ENCODE data around the gene CLIC5. TPM values are rescaled to one million over a fixed set of nuclear protein-coding genes. Genes with fewer than 3 reads are reported as not detected.

CLIC5 gene
- total RNA-seq, 8 experiments from 2014 or later, result 0.05 to 1.7 (median 0.38) TPM; not detected in 1

DNA sequence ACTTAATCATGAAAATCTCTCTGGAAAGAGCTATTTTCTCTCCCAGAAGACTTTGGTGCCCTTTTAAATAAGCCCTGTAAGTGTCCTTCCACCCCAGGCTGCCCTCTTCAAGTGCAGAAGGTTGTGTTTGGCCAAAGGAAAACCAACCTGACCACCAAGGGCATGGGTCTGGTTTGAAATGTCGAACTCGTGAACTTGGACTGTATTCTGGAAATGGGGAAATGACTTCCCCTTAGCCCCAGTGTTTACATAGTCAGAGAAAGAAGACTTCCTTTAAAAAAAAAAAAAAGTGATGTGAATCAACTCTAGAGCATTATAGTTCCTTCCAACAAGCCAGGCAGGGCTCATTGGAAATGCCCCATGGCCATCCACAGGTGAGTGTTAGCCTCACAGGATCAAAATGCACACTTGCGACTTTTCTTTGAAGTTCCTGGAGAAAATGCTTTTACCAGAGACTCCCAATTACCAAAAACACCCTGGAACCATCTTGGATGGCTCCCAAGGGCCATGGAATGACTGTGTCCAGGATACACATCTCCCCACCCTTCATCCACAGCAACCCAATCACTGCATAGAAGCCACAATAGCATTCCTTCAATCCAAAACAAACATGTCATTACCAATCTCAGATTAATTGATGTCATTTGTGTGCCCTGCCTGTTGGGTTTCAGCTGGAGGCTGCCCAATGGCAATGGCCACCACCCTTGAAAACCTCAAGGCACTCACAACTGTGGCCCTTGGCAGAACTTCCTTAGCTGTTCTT lies 133.8 kb downstream of the CLIC5 start:
- 67 to 100% (median 90%) methylated on average over 1 to 3 of the region's 3 CpGs; no CpG with 5 or more reads in 3 of the 10 experiments for WGBS, 10 experiments
- H3K4me1 ChIP-seq (replicated peaks in 1 of 2), result peaks cover 17 to 18% of the 10 kb centered on the region in 2 donors
- H3K4me3 ChIP-seq, result no peak overlapping the region
- no peak overlapping the region for H3K27ac ChIP-seq
- ATAC-seq (replicated peaks in 6 of 8), result no peak
- in situ Hi-C loops (cut with MboI; ENCODE audit: low pct_unique_long_range_greater_than_20kb in 2 of 9, low sequenced_read_pairs in 9 of 9, unreplicated experiment in 9 of 9), result no loop called here

DNA sequence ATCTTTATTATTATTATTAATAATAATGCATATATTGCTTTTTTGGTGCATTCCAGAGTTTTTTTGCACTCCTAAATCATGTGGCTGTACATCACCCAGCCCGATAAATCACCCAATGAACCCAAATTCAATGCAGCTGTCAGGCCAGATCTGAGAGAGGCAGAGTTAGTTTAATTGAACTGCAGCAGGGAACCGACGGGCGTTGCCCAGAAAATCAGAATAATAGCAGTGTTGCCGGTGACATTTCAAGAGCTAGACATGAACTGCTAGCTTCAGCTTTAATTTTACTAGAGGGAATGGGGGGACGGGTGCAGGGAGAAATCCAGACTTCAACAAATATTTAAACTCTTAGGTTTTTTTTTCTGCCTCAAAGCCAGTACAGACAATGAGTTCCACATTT lies 135.0 kb downstream of the CLIC5 start:
- no peak overlapping the region for H3K27ac ChIP-seq
- H3K4me1 ChIP-seq (replicated peaks in 1 of 2), result peaks cover 17 to 18% of the 10 kb centered on the region in 2 donors
- H3K4me3 ChIP-seq, result no peak overlapping the region
- ATAC-seq (replicated peaks in 6 of 8), result peak in 6 of 8 experiments; percentile 26 to 70 (median 52)
- WGBS, 10 experiments, result 7 to 38% (median 24%) methylated on average over 1 to 5 of the region's 6 CpGs; no CpG with 5 or more reads in 2 of the 10 experiments
- in situ Hi-C loops (cut with MboI; ENCODE audit: low pct_unique_long_range_greater_than_20kb in 2 of 9, low sequenced_read_pairs in 9 of 9, unreplicated experiment in 9 of 9), result no loop called here

DNA sequence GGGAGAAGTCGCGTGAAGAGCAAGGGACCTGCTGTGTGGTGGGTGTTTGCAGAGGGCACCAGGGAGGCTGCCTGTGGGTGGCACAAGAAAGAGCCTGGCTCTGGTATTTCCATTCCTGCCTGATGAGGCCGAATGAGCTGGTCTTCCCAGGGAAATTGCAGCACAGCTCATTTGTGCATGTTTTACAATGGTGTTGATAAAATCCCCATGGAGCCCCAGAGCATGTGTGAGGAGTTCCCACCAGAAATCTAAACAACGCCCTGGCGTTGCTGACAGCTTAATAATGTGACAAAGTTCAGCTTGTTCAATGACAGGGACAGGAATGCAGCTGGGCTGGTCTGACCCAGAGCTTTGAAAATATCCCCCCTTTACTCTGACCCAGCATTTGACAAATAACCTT lies 135.5 kb downstream of the CLIC5 start:
- H3K4me3 ChIP-seq, result no peak overlapping the region
- in situ Hi-C loops (cut with MboI; ENCODE audit: low pct_unique_long_range_greater_than_20kb in 2 of 9, low sequenced_read_pairs in 9 of 9, unreplicated experiment in 9 of 9), result no loop called here
- WGBS, 10 experiments, result 12 to 44% (median 28%) methylated on average over 2 to 5 of the region's 5 CpGs; no CpG with 5 or more reads in 4 of the 10 experiments
- H3K27ac ChIP-seq, result peak overlapping the region in 1 of 2 donors; percentile 22
- H3K4me1 ChIP-seq (replicated peaks in 1 of 2), result peaks cover 17 to 18% of the 10 kb centered on the region in 2 donors
- ATAC-seq (replicated peaks in 6 of 8), result peak; percentile 31 to 95 (median 86)

DNA sequence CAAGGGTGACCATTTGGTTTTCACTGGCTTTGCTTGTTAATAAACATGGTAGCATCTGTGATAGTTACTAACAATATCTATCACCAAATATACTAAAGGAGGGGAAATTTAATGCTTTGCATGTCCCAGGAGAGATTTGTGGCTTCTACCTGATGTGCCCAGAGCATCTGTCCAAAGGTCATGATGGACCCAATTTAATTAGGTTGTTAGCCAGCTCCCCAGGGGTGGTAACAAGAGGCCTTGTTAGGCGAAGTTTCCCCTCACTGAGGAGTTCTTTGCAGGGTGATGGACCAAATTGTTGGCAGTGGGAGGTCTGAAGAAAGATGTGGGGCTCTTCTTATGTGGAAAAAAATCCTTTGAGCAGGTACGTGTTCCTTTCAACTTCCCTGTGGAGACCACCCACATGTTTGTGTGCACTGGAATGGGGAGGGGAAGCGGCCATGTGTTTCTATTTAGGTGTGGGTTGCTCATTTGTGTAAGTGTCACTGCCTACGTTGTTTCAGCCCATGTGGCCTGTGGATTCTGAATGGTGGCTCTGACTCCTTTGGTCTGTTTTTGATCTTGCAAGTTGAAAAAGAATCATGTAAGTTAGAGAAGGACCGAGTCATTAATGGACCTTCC lies 137.6 kb downstream of the CLIC5 start:
- Histone ChIP-seq H3K4me1 (replicated peaks in 1 of 2) (peaks cover 18 to 20% of the 10 kb centered on the region in 2 donors), H3K4me3 (no peak overlapping the region), H3K27ac (no peak overlapping the region)
- no peak for ATAC-seq (replicated peaks in 6 of 8)
- 43 to 86% (median 72%) methylated on average over 1 to 4 of the region's 5 CpGs; no CpG with 5 or more reads in 4 of the 10 experiments for WGBS, 10 experiments
- in situ Hi-C loops (cut with MboI; ENCODE audit: low pct_unique_long_range_greater_than_20kb in 2 of 9, low sequenced_read_pairs in 9 of 9, unreplicated experiment in 9 of 9), result no loop called here

DNA sequence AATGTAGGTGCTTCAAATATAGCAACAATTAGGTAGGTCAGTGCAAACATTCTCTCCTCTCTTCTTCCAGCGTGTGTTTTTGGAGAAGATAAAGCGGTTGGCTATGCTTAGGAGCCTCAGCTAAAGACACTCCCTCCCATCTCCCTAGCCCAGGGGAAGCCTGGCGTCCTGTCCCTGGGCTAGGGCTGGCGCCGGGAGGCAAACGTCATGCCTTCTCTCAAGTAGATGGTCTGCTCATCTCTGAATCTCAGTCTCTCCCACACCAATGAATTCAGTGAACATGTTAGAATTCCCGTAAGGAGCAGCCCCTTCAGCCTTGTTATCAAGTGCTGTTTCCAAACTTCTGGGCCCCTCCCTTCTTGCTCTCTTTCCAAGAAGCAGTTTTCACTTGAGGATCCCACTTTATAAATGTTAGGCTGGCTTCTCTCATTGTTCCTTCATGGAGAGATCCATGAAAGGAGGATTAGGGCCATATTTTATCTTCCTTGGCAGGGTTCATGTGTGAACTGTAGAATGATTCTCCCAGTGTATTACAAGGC lies 142.8 kb downstream of the CLIC5 start:
- in situ Hi-C loops (cut with MboI; ENCODE audit: low pct_unique_long_range_greater_than_20kb in 2 of 9, low sequenced_read_pairs in 9 of 9, unreplicated experiment in 9 of 9), result no loop called here
- no peak for ATAC-seq (replicated peaks in 6 of 8)
- 0 to 100% (median 85%) methylated on average over 1 to 6 of the region's 7 CpGs for WGBS, 10 experiments
- peaks cover 0 to 3% of the 10 kb centered on the region in 2 donors for H3K4me1 ChIP-seq (replicated peaks in 1 of 2)
- no peak overlapping the region for H3K4me3 ChIP-seq
- H3K27ac ChIP-seq, result no peak overlapping the region

DNA sequence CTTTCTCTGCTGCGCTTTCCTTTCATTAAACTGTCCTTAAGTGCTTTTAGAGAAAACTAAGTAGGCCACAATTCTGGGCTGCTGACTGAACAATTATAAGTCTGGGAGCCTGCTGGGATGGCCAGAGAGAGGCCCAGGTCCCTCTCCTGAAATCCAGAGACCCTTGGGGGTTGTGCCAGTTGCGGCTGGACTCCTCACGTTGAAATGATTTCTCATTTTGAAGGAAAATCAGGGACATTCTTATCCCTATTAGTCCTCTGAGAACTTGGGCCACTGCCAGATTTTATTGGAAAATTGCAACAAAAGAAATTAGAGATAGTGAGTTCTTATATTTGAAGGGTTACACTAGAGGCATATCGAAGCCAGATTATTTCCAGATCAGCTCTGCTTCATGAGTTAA lies 145.1 kb downstream of the CLIC5 start:
- WGBS, 10 experiments, result 42 to 100% (median 90%) methylated on average over 1 to 4 of the region's 4 CpGs; no CpG with 5 or more reads in 2 of the 10 experiments
- no peak for ATAC-seq (replicated peaks in 6 of 8)
- H3K27ac ChIP-seq, result no peak overlapping the region
- in situ Hi-C loops (cut with MboI; ENCODE audit: low pct_unique_long_range_greater_than_20kb in 2 of 9, low sequenced_read_pairs in 9 of 9, unreplicated experiment in 9 of 9), result no loop called here
- peaks cover 0 to 3% of the 10 kb centered on the region in 2 donors for H3K4me1 ChIP-seq (replicated peaks in 1 of 2)
- no peak overlapping the region for H3K4me3 ChIP-seq

DNA sequence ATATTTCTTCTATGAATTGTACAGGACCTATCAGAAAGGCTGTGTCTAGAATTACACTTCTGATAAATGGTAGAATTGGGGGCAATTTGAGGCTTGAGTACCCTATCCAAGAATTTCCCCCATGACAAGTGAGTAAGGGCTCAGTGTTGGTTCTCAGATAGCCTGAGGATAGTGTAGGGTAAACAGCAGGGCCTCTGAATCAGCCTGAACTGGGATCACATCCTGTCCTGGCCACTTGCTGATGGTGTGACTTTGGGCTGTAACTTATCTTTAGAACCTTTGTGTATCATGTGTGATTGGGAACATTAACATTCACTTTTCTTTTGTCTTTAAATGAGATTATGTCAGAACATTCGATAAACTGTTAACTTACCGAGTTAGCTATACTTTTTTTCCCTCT lies 151.0 kb downstream of the CLIC5 start:
- H3K27ac ChIP-seq, result no peak overlapping the region
- in situ Hi-C loops (cut with MboI; ENCODE audit: low pct_unique_long_range_greater_than_20kb in 2 of 9, low sequenced_read_pairs in 9 of 9, unreplicated experiment in 9 of 9), result no loop called here
- H3K4me1 ChIP-seq (replicated peaks in 1 of 2), result no peaks in the 10 kb centered on the region
- ATAC-seq (replicated peaks in 6 of 8), result no peak
- 80 to 100% (median 94%) methylated on average over 1 to 2 of the region's 2 CpGs; no CpG with 5 or more reads in 2 of the 10 experiments for WGBS, 10 experiments
- H3K4me3 ChIP-seq, result no peak overlapping the region

DNA sequence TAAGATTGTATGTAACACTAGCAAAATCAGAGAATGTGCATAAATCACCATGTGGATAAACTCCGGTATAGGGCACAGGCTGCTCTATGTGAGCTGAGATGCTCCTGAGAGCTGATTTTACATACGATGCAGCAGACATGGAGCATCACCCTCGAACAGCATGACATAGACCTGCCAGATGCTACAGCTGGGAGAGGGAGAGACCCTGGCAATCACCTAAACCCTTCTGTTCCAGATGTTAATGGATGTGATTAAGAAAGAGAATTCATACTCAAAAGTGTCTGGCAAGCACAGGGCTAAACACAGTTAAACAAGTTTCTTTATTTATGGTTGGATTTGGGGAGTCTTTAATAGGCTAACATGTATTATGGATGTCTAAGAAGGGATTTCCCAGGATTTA lies 157.0 kb downstream of the CLIC5 start:
- WGBS, 10 experiments, result 0 to 94% (median 67%) methylated on average over 1 to 3 of the region's 3 CpGs; no CpG with 5 or more reads in 2 of the 10 experiments
- H3K4me1 ChIP-seq (replicated peaks in 1 of 2), result peaks cover 0 to 17% of the 10 kb centered on the region in 2 donors
- no peak overlapping the region for H3K27ac ChIP-seq
- in situ Hi-C loops (cut with MboI; ENCODE audit: low pct_unique_long_range_greater_than_20kb in 2 of 9, low sequenced_read_pairs in 9 of 9, unreplicated experiment in 9 of 9), result no loop called here
- H3K4me3 ChIP-seq, result no peak overlapping the region
- peak in 5 of 8 experiments; percentile 26 to 48 (median 31) for ATAC-seq (replicated peaks in 6 of 8)

DNA sequence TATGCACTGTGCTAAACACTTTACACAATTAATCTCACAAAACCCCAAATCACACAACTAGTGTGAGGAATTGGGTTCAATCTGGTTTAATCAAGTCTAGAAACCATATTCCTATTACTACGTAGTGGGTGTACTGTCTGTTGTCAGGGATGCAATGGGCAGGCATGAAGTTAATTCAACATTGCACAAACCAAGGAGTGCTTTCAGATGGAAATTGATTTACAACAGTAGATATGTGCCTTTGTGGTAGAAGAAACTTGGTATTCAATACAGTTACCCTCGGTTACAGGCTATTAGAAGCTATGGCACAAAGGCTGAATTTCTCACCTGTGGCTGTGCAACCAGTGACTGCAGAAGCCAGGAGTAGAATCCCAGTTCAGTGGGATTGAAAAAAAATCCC lies 157.8 kb downstream of the CLIC5 start:
- ATAC-seq (replicated peaks in 6 of 8), result peak in 5 of 8 experiments; percentile 33 to 91 (median 45)
- Histone ChIP-seq H3K27ac (no peak overlapping the region), H3K4me3 (no peak overlapping the region), H3K4me1 (replicated peaks in 1 of 2) (peaks cover 0 to 17% of the 10 kb centered on the region in 2 donors)
- WGBS, 10 experiments, result 6 to 40% (median 33%) methylated on average over 1 to 2 of the region's 2 CpGs; no CpG with 5 or more reads in 3 of the 10 experiments
- in situ Hi-C loops (cut with MboI; ENCODE audit: low pct_unique_long_range_greater_than_20kb in 2 of 9, low sequenced_read_pairs in 9 of 9, unreplicated experiment in 9 of 9), result no loop called here

DNA sequence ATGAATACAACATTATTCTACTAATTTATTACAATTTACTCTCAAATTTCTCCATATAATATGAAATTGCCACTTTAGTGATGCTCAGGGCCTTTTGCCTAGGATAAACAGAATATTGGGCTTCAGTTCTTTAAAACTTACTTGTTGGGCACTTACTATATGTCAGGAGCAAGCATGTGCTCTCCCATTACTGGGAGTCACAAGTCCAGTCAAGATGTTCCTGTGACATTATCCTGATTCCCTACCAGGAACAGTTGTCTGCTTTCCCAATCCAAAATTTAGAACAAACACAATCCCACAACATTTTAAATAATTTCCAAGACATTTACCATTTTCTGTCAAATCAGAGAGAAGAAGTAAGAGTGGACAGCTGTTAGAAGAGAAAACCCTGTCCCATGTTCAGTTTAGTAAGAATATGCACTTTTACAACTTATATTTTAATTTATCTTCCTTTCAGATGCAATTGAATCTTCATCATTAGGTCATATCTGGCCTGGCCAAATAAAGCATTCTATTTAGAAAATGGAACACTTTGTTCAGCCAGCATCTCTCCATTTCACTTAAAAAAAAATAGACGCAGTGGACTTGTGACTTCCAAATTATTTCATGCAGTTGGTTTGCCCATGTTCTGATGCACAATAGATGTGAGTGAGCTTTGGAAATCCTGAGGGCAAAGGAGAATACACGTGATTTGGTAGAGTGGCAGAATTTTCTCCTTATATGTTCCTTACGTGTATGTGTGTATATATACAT lies 159.8 kb downstream of the CLIC5 start:
- 9 to 100% (median 90%) methylated on average over 1 to 3 of the region's 3 CpGs; no CpG with 5 or more reads in 3 of the 10 experiments for WGBS, 10 experiments
- Histone ChIP-seq H3K4me3 (no peak overlapping the region), H3K27ac (no peak overlapping the region), H3K4me1 (replicated peaks in 1 of 2) (peaks cover 0 to 18% of the 10 kb centered on the region in 2 donors)
- in situ Hi-C loops (cut with MboI; ENCODE audit: low pct_unique_long_range_greater_than_20kb in 2 of 9, low sequenced_read_pairs in 9 of 9, unreplicated experiment in 9 of 9), result no loop called here
- ATAC-seq (replicated peaks in 6 of 8), result no peak

DNA sequence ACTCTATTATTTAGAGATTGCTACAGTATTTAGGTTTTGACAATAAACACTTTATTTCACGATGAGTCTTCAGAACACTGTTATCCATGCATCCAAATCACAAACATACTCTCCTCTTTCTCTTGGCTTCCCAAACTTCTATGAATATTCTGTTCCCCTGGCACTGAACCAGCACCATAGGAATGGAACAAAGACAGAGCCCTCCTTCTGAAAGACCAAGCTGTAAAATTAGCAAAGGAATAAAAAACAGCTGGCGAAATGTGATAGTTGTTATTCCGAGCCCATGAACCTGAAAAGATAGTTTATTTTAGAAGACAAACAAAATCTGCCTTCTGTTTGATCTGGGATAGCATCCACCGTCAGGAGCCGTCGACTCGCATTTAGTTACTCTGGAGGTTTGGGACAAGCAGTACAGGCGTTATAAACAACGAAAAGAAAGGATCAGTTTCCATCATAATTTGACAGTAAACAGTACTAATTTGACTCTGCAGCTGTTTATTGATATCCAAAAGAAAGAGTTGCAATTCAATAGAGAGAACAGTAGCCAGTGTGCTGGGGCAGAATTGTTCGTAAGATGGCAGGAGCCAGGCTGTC lies 161.4 kb downstream of the CLIC5 start:
- WGBS, 10 experiments, result 19 to 70% (median 53%) methylated on average over 3 to 10 of the region's 10 CpGs
- peaks cover 0 to 22% of the 10 kb centered on the region in 2 donors for H3K4me1 ChIP-seq (replicated peaks in 1 of 2)
- H3K27ac ChIP-seq, result no peak overlapping the region
- H3K4me3 ChIP-seq, result no peak overlapping the region
- in situ Hi-C loops (cut with MboI; ENCODE audit: low pct_unique_long_range_greater_than_20kb in 2 of 9, low sequenced_read_pairs in 9 of 9, unreplicated experiment in 9 of 9), result no loop called here
- peak in 6 of 8 experiments; percentile 23 to 61 (median 35) for ATAC-seq (replicated peaks in 6 of 8)

DNA sequence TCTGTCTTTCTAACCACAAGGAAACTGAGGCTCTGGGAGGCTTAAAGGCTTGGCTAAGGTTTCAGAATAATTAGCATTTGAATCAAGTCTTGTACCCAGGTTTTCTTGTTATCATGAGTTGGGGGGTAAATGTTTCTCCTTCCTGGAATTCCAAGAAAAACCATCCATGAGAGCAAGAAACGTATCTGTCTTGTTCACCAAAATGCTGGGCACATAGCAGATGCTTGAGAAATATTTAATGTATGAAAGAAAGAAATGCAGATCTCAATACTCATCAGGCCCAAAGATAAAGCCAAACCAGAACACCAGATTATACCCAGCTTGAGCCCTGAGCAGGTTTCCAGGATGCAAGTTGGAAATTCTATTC lies 164.6 kb downstream of the CLIC5 start:
- WGBS, 10 experiments, result 0 to 90% (median 67%) methylated on average over 1 of the region's 1 CpG; no CpG with 5 or more reads in 3 of the 10 experiments
- Histone ChIP-seq H3K4me3 (no peak overlapping the region), H3K4me1 (replicated peaks in 1 of 2) (peaks cover 0 to 9% of the 10 kb centered on the region in 2 donors), H3K27ac (no peak overlapping the region)
- in situ Hi-C loops (cut with MboI; ENCODE audit: low pct_unique_long_range_greater_than_20kb in 2 of 9, low sequenced_read_pairs in 9 of 9, unreplicated experiment in 9 of 9), result no loop called here
- no peak for ATAC-seq (replicated peaks in 6 of 8)

All from motor neuron (in vitro differentiated cells).